Forelimb muscle (tissue), 1 donor: ENCODE data around the gene LPP. TPM values are rescaled to one million over a fixed set of nuclear protein-coding genes. Genes with fewer than 3 reads are reported as not detected.

ENCODE experiments used
- DNase-seq: peaks from one replicate; pipeline ENCODE4 v3.0.0-alpha.2; 2013; ENCODE audit warnings: low read depth
- polyA plus RNA-seq: library from polyadenylated mRNA; unstranded; fragments of 120-200 nt; gene quantifications from one replicate; pipeline ENCODE4 v1.2.1, GENCODE V29; 2013; ENCODE audit not compliant: insufficient read length

LPP gene
- polyA plus RNA-seq, 1 donor, result 12.4 TPM

DNA sequence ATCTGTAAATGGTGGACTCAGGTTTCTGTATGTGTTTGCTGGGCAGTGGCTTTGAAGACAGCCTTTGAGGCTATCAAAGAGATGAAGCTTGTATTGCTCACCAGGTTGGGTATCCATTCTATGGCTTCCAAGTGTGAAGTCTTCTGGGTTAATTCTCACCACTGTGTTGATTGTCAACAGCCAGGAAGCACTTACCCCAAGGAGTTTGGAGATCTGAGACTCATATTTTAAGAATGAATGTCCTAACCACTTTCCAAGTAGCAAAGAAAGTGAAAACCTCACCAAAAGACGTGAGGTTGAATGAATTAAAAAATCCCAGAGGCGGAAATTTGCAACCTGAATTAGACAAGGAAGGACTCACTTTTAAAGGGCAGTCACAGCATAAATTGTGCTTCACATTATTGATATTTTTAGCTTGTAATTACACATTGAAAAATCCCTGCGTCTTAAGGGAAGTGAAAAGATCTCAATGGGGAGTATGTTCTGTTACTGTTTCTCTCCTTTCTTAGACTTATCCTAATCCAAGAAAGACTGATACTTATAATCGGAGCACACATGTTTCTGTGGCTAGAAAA lies 713.8 kb downstream of the LPP start:
- DNase-seq, result no peak

DNA sequence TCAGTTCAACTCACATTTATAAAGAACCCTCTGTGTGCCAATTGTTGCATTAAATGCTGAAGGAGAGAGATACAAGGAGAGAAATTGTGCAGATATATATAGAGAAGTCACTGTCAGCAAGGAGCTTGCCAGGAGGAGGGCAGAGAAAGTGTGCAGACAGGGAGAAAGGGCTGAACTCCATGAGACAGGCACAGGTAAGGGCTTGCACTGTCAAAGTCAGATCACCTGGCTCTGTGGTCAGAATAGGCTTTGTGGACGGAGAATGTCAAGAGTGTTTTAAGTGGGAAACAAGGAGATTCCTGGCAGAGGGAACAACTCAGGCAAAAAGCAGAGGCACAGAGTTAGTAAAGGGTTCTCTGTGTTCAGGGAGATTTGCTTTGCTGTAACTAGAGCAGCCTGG lies 714.8 kb downstream of the LPP start:
- no peak for DNase-seq

- DNase-seq, result no peak
These were observed 715.7 kb downstream of the LPP start for GRCh38 chr3:188869628-188870027.

DNA sequence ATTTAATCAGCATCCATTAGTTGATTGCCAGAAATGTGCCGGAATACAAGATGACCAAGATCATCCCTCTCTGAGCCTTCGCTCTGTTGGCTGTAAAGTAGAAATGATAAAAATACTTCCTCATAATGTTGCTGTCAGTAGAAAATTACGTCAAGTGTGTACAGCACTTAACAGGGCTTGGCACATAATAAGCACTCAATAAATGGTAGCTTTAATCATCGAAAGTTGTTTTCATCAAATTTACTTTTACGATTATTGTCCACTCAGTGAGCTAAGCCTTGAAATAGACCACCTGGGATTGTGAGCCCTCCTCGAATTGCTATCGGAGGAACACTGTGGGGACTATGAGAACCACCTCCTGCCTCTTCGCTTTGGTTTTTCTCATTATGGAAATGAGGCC lies 716.5 kb downstream of the LPP start:
- DNase-seq, result no peak

- DNase-seq, result no peak
These were observed 720.6 kb downstream of the LPP start for GRCh38 chr3:188874576-188874975.

GRCh38 chr3:188875413-188875812 lies 721.5 kb downstream of the LPP start:
- DNase-seq, result no peak

- no peak for DNase-seq
These were observed 722.4 kb downstream of the LPP start for GRCh38 chr3:188876370-188876769.

- DNase-seq, result no peak
These were observed 723.4 kb downstream of the LPP start for GRCh38 chr3:188877381-188877780.

- DNase-seq, result no peak
These were observed 724.1 kb downstream of the LPP start for GRCh38 chr3:188878076-188878475.

- no peak for DNase-seq
These were observed 728.1 kb downstream of the LPP start for GRCh38 chr3:188881954-188882641.

GRCh38 chr3:188884299-188885043 lies 730.5 kb downstream of the LPP start:
- DNase-seq, result no peak

GRCh38 chr3:188888321-188889053 lies 734.5 kb downstream of the LPP start:
- no peak for DNase-seq

DNA sequence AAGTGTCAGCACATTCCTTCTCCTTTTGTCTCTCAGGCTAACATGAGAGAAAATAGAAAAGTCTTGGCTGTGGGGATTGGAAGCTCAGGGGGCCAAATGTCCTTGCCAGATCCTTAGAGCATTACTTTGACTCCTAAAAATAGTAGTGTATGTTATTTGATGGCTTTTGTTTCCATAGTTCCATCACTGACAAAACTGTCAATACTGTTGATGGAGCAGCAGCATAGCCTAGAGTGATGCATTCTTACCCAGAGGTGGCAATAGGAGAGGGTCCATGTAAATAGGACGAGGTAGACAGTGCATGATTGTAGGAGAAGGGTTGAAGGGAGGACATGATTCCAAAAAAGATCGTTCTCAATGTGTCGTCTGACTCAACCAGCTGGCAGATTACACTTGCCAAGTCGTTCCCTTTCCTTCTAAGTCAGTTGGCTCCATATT lies 735.1 kb downstream of the LPP start:
- DNase-seq, result no peak

- no peak for DNase-seq
These were observed 736.8 kb downstream of the LPP start for GRCh38 chr3:188890572-188891270.

- DNase-seq, result no peak
These were observed 745.9 kb downstream of the LPP start for GRCh38 chr3:188899881-188900280.

DNA sequence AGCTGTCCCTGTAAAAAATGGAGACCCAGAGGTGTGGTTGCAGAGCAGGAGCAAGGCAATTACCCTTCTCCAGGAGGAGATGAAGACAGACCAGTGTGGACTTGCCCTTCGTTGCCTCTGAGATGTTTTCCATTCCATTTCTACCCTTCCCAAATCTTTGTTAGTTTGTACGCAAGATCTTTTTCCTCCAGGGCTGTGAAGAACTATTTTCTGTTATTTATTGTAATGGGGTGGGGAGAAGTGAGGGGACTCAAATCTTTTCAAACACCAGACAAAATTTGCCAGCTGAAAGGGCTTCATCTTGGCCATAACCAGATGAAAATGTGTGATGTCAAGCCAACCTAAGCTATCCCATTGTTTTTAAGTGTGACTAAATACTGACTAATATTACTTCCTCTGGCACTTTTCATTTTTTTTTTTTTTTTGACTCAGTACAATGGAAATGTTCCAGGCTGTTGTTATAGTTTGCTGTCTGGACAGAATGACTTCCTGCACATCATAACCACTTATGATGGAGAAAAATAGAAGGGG lies 746.5 kb downstream of the LPP start:
- no peak for DNase-seq

DNA sequence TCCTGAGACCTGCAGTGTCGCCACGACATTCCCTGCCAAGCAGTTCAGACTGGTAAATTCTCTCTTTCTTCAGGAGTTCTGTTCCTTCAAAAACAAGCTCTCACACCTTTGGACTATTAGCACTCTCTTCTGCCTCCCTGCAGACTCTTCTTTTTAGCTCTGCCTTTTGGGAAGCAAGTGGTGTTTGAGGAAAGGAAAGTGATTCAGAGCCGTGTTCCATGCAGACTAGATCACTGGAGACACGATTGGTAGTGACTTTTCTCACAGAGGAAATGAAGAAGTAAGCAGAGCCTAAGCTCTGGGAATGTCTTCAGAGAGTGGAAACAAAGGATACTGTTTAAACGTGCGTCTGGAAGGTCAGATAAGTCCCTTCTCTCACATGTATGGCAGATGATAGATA lies 747.2 kb downstream of the LPP start:
- no peak for DNase-seq

DNA sequence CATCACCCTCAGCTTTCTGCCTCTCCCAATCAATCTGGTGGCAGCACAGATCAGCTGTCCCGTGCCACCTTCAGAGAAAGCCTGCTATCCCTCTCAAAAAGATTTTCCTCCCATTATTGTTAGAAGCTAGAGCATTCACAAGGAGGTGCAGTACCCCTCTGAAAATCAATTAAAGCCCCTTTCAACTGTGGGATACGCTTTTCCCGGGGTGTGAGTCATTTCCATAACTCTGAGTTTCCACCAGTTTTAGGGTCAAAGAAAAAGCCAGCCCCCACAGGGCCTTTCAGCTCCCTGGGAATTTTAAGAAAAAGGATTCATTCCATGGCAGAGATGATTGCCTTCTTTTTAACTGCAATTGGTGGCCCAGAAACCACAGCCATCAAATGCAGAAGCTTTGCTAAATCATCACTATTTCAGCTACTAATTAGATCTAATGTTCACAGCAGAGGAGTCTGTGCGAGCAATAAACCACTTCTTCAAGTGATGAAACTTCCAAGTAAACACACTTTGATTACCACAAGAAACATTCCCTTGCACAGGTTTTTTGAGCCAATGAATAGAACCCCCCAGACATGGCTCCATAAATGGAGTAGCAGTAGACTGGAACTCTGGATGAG lies 747.8 kb downstream of the LPP start:
- no peak for DNase-seq

DNA sequence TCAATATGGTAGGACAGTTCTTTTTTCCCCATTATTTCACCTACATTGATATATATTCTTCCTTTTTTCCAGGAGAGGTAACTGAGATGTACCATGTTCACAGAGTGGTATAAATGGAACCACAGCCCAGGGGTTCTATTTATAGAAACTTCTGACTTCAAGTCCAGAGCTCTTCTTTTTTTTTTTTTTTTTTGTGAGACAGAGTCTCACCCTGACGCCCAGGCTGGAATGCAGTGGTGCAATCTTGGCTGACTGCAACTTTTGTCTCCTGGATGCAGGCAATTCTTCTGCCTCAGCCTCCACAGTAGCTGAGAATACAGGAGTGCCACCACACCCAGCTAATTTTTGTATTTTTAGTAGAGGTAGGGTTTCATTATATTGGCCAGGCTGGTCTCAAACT lies 750.7 kb downstream of the LPP start:
- no peak for DNase-seq

DNA sequence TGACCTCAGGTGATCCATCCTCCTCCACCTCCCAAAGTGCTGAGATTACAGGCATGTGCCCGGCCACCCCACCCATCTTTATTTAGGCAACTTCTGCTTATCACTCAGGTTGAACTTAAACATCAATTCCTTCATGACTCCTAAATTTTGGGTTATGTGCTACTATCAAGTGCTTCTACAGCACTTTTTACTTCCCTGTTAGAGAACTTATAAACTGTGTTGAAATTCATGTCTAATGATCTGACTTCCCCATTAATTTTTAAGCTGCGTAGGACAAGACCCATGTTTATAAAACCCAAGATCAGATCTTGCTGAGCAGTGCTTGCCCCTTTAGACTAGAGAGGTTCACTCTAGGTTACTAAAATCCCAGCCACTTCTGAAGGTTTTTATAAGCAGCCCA lies 751.6 kb downstream of the LPP start:
- no peak for DNase-seq

DNA sequence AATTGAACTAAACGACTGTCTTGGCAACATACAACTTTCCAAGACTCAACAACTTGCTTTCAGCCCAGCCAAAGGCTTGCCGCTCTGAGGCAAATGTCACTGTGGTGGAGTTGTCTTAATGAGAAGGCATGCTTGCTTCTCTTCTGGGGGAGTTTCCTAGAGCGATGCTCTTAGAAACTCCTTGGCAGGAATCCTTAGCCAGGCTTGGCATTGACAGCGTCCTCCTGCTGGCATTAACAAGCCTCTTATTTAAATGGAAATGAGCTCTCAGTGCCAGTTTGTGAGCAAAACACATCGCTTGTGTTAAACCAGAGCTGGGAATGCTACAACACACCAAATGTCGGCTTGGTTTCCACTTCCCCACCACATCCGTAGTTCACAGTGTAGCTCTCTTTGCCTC lies 752.3 kb downstream of the LPP start:
- DNase-seq, result no peak
